Cardiac muscle cell (in vitro differentiated cells and primary cell): ENCODE measurements around the gene ARHGEF40. TPM values are rescaled to one million over a fixed set of nuclear protein-coding genes. Genes with fewer than 3 reads are reported as not detected.

Source experiments
- DNase-seq, 2 donors: peaks; one replicate each; pipeline versions ENCODE4 v3.0.0 to v3.0.0-alpha.2; 2010 to 2017; ENCODE audit warnings: low read depth in 1 of 2, low spot score in 1 of 2
- H3K27ac ChIP-seq: fragments of 200-600 bp; sonication (generic); 2 replicates; pipeline ENCODE4 v1.5.1; 2016
- H3K27me3 ChIP-seq: fragments of 200-600 bp; sonication (generic); 2 replicates; pipeline ENCODE4 v1.6.0; 2016; ENCODE audit warnings: control low read depth
- H3K36me3 ChIP-seq: fragments of 200-600 bp; sonication (generic); 2 replicates; pipeline ENCODE4 v1.5.1; 2016; ENCODE audit warnings: control low read depth
- H3K4me1 ChIP-seq: fragments of 200-600 bp; sonication (generic); 2 replicates; pipeline ENCODE4 v1.8.1; 2017; ENCODE audit warnings: low read depth, mild to moderate bottlenecking, mixed run types
- H3K4me3 ChIP-seq: fragments of 200-600 bp; sonication (generic); 2 replicates; pipeline ENCODE4 v1.5.1; 2016; ENCODE audit warnings: mild to moderate bottlenecking
- H3K9me3 ChIP-seq: fragments of 200-600 bp; sonication (generic); 2 replicates; pipeline ENCODE4 v1.5.1; 2017; ENCODE audit warnings: low read depth, mild to moderate bottlenecking, control low read depth
- polyA plus RNA-seq: library from polyadenylated mRNA; unstranded; fragments of >200 nt; fragmentation: Nextera tagmentation; extraction: Ambion mirVana; gene quantifications from 2 replicates; pipeline ENCODE4 v1.2.1, GENCODE V29; 2016
- total RNA-seq: library from RNA; depleted of rRNA; stranded (reverse); fragments of >200 nt; gene quantifications from 2 replicates; pipeline ENCODE4 v1.2.3, GENCODE V29; 2016
- TF ChIP-seq, protein P1 (sequence below): IDR thresholded peaks from 2 replicates; pipeline ENCODE4 v1.5.1; 2012; ENCODE audit warnings: low read depth, mild to moderate bottlenecking, low read length

The ARHGEF40 gene
- total and polyA plus RNA-seq, 2 experiments from 2014 or later, result 26.4 to 41.7 TPM

DNA sequence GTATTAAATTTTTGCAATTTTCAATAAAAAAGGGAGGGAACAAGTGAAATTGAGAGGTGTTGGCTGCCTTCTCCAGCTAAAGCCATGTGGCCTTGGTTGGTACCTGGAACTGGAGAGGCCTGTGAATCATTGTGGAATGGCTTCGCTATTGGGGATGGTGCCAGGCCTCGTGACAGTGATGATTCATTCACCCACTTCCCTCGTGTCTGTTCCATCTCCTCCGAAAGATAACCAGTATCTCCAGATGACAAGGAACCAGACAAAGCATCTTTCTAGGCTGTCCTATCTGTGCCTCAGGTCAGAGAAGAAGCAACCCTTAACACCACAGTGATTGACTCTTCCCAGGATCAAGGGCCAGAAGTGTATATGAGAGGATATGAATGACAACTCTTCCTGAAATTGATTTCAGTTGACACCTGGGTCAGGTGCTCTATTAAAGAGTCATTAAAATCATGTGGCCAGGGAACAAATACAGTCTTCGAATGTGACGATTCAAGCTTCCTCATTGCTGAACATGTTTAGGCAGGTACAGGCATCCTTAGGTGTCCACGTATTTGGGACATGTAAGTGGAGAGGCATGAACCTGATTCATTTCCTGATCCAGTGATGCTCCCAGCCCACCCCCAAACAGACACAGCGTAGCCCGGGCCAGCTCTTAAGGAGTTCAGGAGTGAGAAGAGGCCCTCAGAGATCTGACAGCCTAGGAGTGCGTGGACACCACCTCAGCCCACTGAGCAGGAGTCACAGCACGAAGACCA lies 28.2 kb upstream of the ARHGEF40 start, which contains the start of gene RNASE7:
TSS of gene RNASE7 (plus strand) at position 687 of the 758 bp plus-strand sequence. CDS start 631 bp downstream, outside the sequence.
- H3K27ac ChIP-seq, result no peak within 1 kb of the TSS
- TF ChIP-seq, protein P1, sequence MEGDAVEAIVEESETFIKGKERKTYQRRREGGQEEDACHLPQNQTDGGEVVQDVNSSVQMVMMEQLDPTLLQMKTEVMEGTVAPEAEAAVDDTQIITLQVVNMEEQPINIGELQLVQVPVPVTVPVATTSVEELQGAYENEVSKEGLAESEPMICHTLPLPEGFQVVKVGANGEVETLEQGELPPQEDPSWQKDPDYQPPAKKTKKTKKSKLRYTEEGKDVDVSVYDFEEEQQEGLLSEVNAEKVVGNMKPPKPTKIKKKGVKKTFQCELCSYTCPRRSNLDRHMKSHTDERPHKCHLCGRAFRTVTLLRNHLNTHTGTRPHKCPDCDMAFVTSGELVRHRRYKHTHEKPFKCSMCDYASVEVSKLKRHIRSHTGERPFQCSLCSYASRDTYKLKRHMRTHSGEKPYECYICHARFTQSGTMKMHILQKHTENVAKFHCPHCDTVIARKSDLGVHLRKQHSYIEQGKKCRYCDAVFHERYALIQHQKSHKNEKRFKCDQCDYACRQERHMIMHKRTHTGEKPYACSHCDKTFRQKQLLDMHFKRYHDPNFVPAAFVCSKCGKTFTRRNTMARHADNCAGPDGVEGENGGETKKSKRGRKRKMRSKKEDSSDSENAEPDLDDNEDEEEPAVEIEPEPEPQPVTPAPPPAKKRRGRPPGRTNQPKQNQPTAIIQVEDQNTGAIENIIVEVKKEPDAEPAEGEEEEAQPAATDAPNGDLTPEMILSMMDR, result no peak
- DNase-seq, result no peak

DNA sequence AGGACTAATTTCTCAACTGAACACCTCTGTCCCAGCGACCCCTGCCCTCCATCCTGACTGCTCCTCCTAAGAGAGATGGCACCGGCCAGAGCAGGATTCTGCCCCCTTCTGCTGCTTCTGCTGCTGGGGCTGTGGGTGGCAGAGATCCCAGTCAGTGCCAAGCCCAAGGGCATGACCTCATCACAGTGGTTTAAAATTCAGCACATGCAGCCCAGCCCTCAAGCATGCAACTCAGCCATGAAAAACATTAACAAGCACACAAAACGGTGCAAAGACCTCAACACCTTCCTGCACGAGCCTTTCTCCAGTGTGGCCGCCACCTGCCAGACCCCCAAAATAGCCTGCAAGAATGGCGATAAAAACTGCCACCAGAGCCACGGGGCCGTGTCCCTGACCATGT lies 27.2 kb upstream of the ARHGEF40 start:
- TF ChIP-seq, protein P1, result no peak
- H3K27ac ChIP-seq, result no peak overlapping the region
- H3K27me3 ChIP-seq, result no peaks in the 10 kb centered on the region
- H3K36me3 ChIP-seq, result no peaks in the 10 kb centered on the region
- H3K9me3 ChIP-seq, result no peaks in the 10 kb centered on the region
- no peak for DNase-seq
- H3K4me1 ChIP-seq, result peaks cover 17% of the 10 kb centered on the region
- H3K4me3 ChIP-seq, result no peak overlapping the region

More for the DNA sequence above, 28.2 kb upstream of the ARHGEF40 start, which contains the start of gene RNASE7:
- Histone ChIP-seq H3K4me3 (no peak within 1 kb of the TSS), H3K9me3 (no peaks in the 10 kb centered on the region), H3K27me3 (no peaks in the 10 kb centered on the region), H3K36me3 (no peaks in the 10 kb centered on the region), H3K4me1 (peaks cover 17% of the 10 kb centered on the region)

DNA sequence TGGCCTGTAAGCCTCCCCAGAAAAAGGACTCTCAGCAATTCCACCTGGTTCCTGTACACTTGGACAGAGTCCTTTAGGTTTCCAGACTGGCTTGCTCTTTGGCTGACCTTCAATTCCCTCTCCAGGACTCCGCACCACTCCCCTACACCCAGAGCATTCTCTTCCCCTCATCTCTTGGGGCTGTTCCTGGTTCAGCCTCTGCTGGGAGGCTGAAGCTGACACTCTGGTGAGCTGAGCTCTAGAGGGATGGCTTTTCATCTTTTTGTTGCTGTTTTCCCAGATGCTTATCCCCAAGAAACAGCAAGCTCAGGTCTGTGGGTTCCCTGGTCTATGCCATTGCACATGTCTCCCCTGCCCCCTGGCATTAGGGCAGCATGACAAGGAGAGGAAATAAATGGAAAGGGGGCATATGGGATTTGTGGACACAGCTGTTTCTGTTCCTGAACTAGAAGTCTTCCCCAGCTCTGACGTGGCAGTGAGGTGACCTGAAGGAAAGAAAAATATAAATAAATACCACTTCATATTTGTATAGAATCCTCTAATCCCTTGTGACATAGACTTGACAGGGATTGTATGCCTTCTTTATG lies 26.6 kb upstream of the ARHGEF40 start:
- Histone ChIP-seq H3K27ac (no peak overlapping the region), H3K36me3 (no peaks in the 10 kb centered on the region)

GRCh38 chr14:21043974-21044618 lies 26.0 kb upstream of the ARHGEF40 start:
- Histone ChIP-seq H3K27ac (no peak overlapping the region), H3K4me3 (no peak overlapping the region), H3K27me3 (no peaks in the 10 kb centered on the region), H3K9me3 (no peaks in the 10 kb centered on the region), H3K36me3 (no peaks in the 10 kb centered on the region), H3K4me1 (peaks cover 9% of the 10 kb centered on the region)
- no peak for DNase-seq
- TF ChIP-seq, protein P1, result no peak

More for the DNA sequence above, 26.6 kb upstream of the ARHGEF40 start:
- Histone ChIP-seq H3K4me1 (peaks cover 15% of the 10 kb centered on the region), H3K27me3 (no peaks in the 10 kb centered on the region), H3K9me3 (no peaks in the 10 kb centered on the region), H3K4me3 (no peak overlapping the region)
- TF ChIP-seq, protein P1, result no peak
- no peak for DNase-seq

DNA sequence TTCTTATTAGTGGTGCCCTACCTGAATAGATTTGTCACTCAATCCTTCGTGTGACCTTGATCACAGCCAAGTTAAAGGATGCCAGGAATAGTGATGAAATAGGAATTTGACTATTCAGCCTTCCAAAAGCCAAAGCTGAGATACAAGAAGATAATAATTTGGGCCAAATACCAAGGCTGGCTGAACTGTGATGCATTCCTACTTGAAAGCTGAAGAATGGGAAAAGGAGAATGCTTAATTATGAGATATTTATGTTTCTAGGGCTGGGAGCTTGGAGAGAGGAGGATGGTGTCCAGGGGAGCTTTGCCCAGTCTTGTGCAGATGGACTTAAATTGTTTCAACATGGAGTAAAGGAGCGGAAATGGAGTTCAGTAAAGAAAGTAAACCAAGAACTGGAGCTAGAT lies 22.7 kb upstream of the ARHGEF40 start:
- H3K27ac ChIP-seq, result no peak overlapping the region
- peak in 1 of 2 donors; percentile 54 for DNase-seq
- no peak overlapping the region for H3K4me3 ChIP-seq
- TF ChIP-seq, protein P1, result no peak
- no peaks in the 10 kb centered on the region for H3K9me3 ChIP-seq
- H3K36me3 ChIP-seq, result no peaks in the 10 kb centered on the region
- no peaks in the 10 kb centered on the region for H3K4me1 ChIP-seq
- no peaks in the 10 kb centered on the region for H3K27me3 ChIP-seq
